ENCODE results near the gene HYAL1.

HYAL1 gene

DNA sequence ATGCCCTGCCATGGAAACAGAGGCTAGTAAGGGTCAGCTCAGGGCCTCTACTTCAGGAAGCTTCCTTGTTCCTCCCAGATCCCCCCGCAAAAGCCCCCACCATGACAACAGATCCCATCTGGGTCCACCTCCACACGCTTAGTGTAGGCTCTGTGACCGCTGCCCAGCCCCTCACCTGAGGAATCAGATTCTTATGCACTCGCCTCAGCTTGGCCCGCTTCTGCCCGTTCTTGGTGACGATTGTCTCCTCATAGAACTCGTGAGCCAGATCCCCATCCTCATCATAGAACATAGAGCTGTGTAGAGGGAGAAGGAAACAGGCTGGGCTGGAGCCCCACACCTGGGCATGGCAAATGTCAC, 22.8 kb upstream of the HYAL1 start (continued):
- TF ChIP-seq, protein P1, sequence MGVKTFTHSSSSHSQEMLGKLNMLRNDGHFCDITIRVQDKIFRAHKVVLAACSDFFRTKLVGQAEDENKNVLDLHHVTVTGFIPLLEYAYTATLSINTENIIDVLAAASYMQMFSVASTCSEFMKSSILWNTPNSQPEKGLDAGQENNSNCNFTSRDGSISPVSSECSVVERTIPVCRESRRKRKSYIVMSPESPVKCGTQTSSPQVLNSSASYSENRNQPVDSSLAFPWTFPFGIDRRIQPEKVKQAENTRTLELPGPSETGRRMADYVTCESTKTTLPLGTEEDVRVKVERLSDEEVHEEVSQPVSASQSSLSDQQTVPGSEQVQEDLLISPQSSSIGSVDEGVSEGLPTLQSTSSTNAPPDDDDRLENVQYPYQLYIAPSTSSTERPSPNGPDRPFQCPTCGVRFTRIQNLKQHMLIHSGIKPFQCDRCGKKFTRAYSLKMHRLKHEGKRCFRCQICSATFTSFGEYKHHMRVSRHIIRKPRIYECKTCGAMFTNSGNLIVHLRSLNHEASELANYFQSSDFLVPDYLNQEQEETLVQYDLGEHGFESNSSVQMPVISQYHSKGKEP (tag by site-specific recombination; IDR thresholded peaks at IDR 0.05) = no peak
- TF ChIP-seq ZBTB17 (tag by site-specific recombination; IDR thresholded peaks at IDR 0.05) = no peak
- TF ChIP-seq KLF7 (tag by site-specific recombination; IDR thresholded peaks at IDR 0.05; ENCODE audit: borderline replicate concordance) = no peak
- no peak for TF ChIP-seq KLF1 (tag by site-specific recombination; IDR thresholded peaks at IDR 0.05)
- TF ChIP-seq MEIS1 (CRISPR knock-in tag; IDR thresholded peaks at IDR 0.05; ENCODE audit: borderline replicate concordance) = no peak
- TF ChIP-seq, protein P2, sequence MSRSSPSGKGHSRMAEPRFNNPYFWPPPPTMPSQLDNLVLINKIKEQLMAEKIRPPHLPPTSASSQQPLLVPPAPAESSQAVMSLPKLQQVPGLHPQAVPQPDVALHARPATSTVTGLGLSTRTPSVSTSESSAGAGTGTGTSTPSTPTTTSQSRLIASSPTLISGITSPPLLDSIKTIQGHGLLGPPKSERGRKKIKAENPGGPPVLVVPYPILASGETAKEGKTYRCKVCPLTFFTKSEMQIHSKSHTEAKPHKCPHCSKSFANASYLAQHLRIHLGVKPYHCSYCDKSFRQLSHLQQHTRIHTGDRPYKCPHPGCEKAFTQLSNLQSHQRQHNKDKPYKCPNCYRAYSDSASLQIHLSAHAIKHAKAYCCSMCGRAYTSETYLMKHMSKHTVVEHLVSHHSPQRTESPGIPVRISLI (tag by site-specific recombination; IDR thresholded peaks at IDR 0.05) = no peak

DNA sequence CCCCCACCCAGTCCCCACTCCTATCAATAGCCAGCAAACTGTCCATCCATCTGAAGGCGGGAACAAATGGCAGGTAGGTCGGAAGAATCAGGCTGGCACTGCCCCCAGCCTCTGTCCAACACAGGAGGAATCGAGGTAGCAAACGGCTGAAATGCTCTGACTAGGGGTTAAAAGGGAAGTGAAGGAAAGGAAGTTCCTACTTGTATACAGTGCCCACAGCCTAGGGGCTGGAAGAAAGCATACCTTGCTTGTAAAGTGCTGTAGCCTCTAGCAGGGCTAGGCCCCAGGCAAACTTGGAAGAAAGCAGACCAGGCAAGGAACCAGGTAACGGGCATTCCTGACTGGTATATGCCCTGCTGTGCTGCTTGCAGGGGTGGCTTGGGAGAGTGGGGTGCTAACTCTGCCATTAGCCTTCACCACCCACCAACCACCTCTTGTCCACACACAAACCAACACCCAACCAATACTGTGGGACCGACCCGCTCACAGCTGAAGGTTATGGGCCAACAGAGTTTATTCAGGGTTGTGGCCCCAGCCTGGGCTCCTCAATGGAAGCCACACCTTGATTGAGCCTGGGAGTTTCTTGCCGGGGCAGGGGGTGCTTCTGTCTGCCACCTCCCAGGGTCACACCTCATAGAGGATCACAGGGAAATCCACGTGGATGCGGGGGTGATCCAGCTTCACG, 22.3 kb upstream of the HYAL1 start:
- no peak overlapping the region for H3K4me3 ChIP-seq (ENCODE audit: low read depth, low read length)
- ChIA-PET POLR2A (interaction anchor here (2.5 kb wide), 1 partner anchor 26 kb away, joined by 12 read pairs; the partner anchor contains the start of genes HYAL3 and NAA80), CTCF (interaction anchor here (0.7 to 3.0 kb wide), 10 partner anchors 11 to 216 kb away, joined by 3 to 21 read pairs (median 6); partner anchors contain the start of gene LSMEM2)

DNA sequence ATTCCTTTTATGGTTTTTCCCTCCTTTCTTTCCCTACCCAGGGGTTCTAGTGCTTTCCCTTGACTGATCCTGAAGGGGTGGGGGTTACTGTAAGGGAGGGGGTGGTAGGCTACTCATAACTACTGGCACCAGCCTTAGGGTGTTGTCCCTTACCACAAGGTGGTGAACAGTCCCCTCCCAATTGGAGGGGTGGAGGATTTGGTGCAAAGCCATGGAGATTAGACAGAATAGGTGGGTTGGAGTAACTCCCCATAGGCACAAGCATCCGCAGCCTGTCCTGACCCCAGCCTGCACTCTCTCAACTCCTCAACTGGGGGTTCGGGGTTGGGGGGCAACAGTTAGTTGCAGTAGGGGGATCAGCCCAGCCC, 21.7 kb upstream of the HYAL1 start:
- ChIA-PET CTCF (interaction anchor here (0.6 to 3.0 kb wide), 13 partner anchors 12 to 200 kb away, joined by 3 to 21 read pairs (median 5); partner anchors contain the start of genes HYAL3, LSMEM2 and NAA80), POLR2A (interaction anchor here (1.6 to 2.5 kb wide), 2 partner anchors 26 to 130 kb away, joined by 4 to 12 read pairs; partner anchors contain the start of genes HYAL3 and NAA80)

More for the DNA sequence above, 22.3 kb upstream of the HYAL1 start:
- no peaks in the 10 kb centered on the region for H3K4me1 ChIP-seq (ENCODE audit: control insufficient read depth, insufficient read depth, low read length)
- H3K27ac ChIP-seq (ENCODE audit: extremely low read depth, low read depth, low read length) = no peak overlapping the region
- H3K9me3 ChIP-seq (ENCODE audit: control insufficient read depth, insufficient read depth, low read depth, low read length) = no peaks in the 10 kb centered on the region
- H3K36me3 ChIP-seq (ENCODE audit: control insufficient read depth in 2 of 2, insufficient read depth in 1 of 2, low read length in 2 of 2) = peaks cover 3 to 51% of the 10 kb centered on the region in 2 experiments
- TF ChIP-seq ZNF239 (tag by site-specific recombination; IDR thresholded peaks at IDR 0.05) (no peak), ZBTB48 (tag by site-specific recombination; IDR thresholded peaks at IDR 0.05) (no peak), ZIC2 (tag by site-specific recombination; IDR thresholded peaks at IDR 0.05) (no peak), ZNF394 (tag by site-specific recombination; IDR thresholded peaks at IDR 0.05; ENCODE audit: borderline replicate concordance) (no peak), SETDB1 (IDR thresholded peaks at IDR 0.05; ENCODE audit: insufficient read length, low read length) (no peak), KLF9 (tag by site-specific recombination; IDR thresholded peaks at IDR 0.05; ENCODE audit: low read depth) (no peak)
- TF ChIP-seq, protein P3, sequence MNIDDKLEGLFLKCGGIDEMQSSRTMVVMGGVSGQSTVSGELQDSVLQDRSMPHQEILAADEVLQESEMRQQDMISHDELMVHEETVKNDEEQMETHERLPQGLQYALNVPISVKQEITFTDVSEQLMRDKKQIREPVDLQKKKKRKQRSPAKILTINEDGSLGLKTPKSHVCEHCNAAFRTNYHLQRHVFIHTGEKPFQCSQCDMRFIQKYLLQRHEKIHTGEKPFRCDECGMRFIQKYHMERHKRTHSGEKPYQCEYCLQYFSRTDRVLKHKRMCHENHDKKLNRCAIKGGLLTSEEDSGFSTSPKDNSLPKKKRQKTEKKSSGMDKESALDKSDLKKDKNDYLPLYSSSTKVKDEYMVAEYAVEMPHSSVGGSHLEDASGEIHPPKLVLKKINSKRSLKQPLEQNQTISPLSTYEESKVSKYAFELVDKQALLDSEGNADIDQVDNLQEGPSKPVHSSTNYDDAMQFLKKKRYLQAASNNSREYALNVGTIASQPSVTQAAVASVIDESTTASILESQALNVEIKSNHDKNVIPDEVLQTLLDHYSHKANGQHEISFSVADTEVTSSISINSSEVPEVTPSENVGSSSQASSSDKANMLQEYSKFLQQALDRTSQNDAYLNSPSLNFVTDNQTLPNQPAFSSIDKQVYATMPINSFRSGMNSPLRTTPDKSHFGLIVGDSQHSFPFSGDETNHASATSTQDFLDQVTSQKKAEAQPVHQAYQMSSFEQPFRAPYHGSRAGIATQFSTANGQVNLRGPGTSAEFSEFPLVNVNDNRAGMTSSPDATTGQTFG (tag by site-specific recombination; IDR thresholded peaks at IDR 0.05; ENCODE audit: borderline replicate concordance) = no peak

More for the DNA sequence above, 21.7 kb upstream of the HYAL1 start:
- Histone ChIP-seq H3K36me3 (ENCODE audit: control insufficient read depth in 2 of 2, insufficient read depth in 1 of 2, low read length in 2 of 2) (peaks cover 3 to 46% of the 10 kb centered on the region in 2 experiments), H3K4me1 (ENCODE audit: control insufficient read depth, insufficient read depth, low read length) (no peaks in the 10 kb centered on the region), H3K27ac (ENCODE audit: extremely low read depth, low read depth, low read length) (no peak overlapping the region), H3K9me3 (ENCODE audit: control insufficient read depth, insufficient read depth, low read depth, low read length) (no peaks in the 10 kb centered on the region), H3K4me3 (ENCODE audit: low read depth, low read length) (no peak overlapping the region)
- TF ChIP-seq ZNF23 (tag by site-specific recombination; IDR thresholded peaks at IDR 0.05; ENCODE audit: borderline replicate concordance) = no peak
- TF ChIP-seq ZNF514 (tag by site-specific recombination; IDR thresholded peaks at IDR 0.05) = no peak
- TF ChIP-seq, protein P4, sequence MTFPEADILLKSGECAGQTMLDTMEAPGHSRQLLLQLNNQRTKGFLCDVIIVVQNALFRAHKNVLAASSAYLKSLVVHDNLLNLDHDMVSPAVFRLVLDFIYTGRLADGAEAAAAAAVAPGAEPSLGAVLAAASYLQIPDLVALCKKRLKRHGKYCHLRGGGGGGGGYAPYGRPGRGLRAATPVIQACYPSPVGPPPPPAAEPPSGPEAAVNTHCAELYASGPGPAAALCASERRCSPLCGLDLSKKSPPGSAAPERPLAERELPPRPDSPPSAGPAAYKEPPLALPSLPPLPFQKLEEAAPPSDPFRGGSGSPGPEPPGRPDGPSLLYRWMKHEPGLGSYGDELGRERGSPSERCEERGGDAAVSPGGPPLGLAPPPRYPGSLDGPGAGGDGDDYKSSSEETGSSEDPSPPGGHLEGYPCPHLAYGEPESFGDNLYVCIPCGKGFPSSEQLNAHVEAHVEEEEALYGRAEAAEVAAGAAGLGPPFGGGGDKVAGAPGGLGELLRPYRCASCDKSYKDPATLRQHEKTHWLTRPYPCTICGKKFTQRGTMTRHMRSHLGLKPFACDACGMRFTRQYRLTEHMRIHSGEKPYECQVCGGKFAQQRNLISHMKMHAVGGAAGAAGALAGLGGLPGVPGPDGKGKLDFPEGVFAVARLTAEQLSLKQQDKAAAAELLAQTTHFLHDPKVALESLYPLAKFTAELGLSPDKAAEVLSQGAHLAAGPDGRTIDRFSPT (tag by site-specific recombination; IDR thresholded peaks at IDR 0.05) = no peak
- TF ChIP-seq SP3 (tag by site-specific recombination; IDR thresholded peaks at IDR 0.05) = no peak
- no peak for TF ChIP-seq ZNF510 (tag by site-specific recombination; IDR thresholded peaks at IDR 0.05; ENCODE audit: insufficient replicate concordance)
- no peak for TF ChIP-seq ZBTB17 (tag by site-specific recombination; IDR thresholded peaks at IDR 0.05)
